ENCODE data around the gene TMEM176A.

TMEM176A gene

DNA sequence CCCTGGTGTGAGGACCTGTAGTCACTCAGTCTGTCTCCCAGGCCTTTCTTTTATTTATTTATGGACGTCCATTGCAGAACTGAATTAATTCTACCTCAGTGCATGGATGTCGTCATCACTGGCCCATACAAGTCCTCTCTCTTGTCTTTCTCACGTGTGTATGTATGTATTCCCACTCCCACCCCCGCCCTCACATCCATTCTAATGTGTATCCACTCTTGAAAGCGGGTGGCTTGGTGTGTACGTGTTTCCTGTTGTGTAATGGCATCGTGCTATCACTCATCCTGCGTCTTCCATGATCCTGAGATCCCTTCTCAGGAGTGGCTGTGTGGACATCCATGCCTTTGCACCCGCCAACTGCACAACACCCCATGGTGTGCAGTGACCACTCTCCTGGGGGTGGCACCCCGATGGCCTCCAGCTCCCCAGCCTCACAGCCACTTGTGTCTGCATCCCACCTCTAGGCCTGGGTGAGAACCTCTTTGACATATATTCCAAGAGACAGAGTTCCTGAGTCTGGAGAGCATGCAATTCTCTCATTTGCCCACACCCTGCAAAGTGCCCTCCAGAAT is 48.7 kb downstream of the TMEM176A start:
- DNase-seq (ENCODE audit: insufficient read length, low spot score) (no peak), FAIRE-seq (no peak)
- TF ChIP-seq, protein P1, sequence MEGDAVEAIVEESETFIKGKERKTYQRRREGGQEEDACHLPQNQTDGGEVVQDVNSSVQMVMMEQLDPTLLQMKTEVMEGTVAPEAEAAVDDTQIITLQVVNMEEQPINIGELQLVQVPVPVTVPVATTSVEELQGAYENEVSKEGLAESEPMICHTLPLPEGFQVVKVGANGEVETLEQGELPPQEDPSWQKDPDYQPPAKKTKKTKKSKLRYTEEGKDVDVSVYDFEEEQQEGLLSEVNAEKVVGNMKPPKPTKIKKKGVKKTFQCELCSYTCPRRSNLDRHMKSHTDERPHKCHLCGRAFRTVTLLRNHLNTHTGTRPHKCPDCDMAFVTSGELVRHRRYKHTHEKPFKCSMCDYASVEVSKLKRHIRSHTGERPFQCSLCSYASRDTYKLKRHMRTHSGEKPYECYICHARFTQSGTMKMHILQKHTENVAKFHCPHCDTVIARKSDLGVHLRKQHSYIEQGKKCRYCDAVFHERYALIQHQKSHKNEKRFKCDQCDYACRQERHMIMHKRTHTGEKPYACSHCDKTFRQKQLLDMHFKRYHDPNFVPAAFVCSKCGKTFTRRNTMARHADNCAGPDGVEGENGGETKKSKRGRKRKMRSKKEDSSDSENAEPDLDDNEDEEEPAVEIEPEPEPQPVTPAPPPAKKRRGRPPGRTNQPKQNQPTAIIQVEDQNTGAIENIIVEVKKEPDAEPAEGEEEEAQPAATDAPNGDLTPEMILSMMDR (IDR thresholded peaks at IDR 0.05; ENCODE audit: insufficient read depth, missing control alignments) = no peak

DNA sequence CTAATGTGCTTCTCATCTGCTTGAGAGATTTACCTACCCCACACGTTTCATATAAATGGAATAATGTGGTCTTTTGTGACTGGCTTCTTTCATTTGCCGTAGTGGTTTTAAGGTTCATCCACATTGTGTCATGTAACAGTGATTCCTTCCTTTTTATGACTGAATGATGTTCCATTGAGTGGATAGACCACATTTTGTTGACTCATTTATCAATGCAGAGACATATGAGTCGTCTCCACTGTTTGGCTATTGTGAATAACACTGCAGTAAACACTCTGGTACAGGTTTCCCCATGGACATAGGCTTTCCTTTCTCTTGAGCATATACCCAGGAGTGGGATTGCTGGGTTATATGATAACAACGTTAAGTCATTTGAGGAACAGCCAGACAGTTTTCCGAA is 49.7 kb downstream of the TMEM176A start:
- no peak for FAIRE-seq
- TF ChIP-seq, protein P1 (IDR thresholded peaks at IDR 0.05; ENCODE audit: insufficient read depth, missing control alignments) = no peak
- no peak for DNase-seq (ENCODE audit: insufficient read length, low spot score)

DNA sequence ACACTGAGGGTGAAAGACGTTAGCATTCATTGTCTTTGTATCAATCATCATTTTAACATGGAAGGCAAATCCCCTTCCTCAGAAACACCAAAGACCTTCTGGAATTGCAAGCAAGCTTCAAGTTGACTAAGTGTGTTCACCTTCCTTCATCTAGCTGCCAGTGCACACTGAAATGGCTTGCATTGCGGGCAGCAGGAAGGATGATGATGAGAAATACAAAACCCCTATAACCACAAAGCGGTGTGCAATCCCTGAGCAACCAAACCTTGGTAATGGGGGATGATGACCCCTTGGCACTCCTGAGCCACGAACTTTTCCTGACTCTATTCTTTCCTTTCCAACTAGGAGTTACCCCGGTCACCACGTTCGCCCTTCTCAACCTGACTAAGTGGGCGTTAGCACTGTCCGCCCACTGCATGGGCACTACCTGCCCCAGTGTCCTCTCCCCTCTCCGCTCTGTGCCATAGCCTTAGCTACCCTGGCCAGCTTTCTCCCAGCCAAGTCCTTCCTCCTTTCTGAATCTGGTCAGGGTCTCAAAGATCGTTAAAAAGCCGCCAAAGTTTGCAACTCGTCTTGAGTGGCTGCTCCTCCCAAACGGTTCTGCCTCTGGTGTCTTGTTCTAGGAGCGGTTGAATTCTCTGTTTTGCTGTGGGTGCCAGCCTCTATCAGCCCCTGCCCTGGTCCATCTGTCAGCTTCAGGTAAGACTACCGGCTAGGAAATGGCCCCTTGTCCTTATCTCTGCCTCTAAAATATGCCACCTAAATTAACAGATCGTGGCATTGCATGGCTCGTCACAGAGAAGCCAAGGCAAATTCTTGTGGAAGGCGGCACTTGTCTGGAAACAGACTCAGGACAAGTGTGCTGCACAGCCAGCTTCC is 51.2 kb downstream of the TMEM176A start:
- no peak for DNase-seq (ENCODE audit: insufficient read length, low spot score)
- no peak for FAIRE-seq
- TF ChIP-seq, protein P1 (IDR thresholded peaks at IDR 0.05; ENCODE audit: insufficient read depth, missing control alignments) = no peak

DNA sequence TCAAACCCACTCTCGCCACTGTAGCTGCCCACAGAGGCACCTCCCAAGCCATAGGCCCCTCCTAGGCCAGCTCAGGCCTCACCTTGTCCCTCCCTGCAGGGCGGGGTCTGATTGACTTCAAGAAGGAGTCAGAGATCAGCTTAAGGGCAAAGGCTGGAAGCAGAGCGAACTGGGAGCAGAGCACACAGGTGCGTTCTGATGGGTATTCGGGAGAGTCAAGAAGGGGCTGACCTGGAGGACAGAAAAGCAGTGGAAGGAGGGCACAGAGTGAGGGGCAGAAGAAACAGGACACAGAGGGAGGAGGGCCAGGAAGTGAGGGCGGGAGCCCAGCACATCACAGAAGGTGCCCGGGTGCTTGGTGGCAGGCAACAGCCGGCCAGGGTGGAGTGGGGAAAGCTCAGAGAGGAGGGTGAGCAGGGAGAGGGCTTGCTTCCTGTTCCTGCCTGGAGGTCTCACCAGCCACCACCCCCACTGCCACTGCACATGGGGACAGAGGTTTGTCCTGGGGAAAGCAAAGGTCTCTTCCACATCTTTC is 51.9 kb downstream of the TMEM176A start, which contains the start of gene AOC1:
AOC1 (plus strand) TSS at position 147 of the 535 bp plus-strand sequence. CDS start 3,954 bp downstream, outside the sequence.
- FAIRE-seq = no peak
- TF ChIP-seq, protein P1 (IDR thresholded peaks at IDR 0.05; ENCODE audit: insufficient read depth, missing control alignments) = no peak
- DNase-seq (ENCODE audit: insufficient read length, low spot score) = no peak

DNA sequence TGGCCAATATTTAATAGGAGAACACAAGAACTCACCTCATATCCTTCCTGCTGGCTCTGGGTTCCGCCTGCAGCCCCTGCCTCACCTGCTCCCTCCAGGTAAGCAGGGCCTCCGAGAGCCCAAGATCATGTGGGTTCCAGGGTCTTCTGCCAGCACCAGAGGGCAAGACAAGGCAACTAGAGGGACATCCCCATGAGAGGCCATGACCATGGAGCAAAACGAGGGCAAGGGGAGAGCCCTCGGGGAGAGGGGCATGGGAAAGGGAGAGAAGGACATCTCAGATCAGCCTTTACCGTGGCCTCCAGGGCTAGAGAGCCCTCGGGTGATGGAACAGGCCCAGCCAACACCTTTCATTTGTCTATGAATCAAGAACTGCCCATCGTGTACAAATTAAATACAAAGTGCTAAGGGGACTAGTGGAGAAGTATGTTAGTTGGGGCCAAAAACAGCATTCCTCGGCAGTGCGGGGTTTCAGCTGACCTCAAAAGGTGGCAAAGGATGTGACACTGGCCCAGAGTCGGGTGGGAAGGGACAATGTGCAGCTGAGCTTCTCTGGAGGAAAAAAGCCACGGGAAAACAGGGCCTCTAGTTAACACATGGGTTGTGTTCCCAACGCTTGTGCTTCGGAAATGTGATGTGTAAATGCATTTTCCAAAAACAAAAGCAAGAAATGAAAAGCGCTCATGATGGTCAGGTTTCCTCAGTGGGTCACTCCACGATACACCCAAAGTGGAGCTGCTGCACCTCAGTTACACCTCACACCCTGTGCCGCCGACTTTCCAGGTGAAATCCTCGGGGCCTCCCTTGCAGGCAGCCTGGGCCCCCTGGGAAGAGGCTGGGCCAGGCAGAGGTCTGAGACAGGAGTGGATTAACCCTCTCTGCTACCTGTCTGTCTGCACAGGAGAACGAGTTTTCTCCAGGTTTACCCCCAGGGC is 53.8 kb downstream of the TMEM176A start:
- DNase-seq (ENCODE audit: insufficient read length, low spot score) (no peak), FAIRE-seq (no peak)
- TF ChIP-seq, protein P1 (IDR thresholded peaks at IDR 0.05; ENCODE audit: insufficient read depth, missing control alignments) = no peak
